K562 (cell line): Measurements from ENCODE around the gene IRF2BP2. TPM values are rescaled to one million over a fixed set of nuclear protein-coding genes. Genes with fewer than 3 reads are reported as not detected.

Experiments
- ATAC-seq: fragments of 200-7000 bp; cut with Tn5 transposase; 3 replicates; pipeline ENCODE4 v1.9.1; 2020; ENCODE audit warnings: moderate library complexity
- BruUV-seq: library from RNA; stranded (reverse); fragments of 400-500 nt; replicated peaks from 2 replicates; lab custom pipeline; 2021; lab: Mats Ljungman, UMichigan
- CTCF ChIA-PET: fragments of 300-600 bp; formaldehyde crosslinking; extraction: SDS; loops from one replicate; lab custom pipeline; 2021; ENCODE audit warnings: low intra/inter-chr PET ratio; lab: Yijun Ruan, JAX
- POLR2A ChIA-PET: fragments of 300-600, 350-650 bp; sonication (Branson Sonifier 250); formaldehyde crosslinking; extraction: SDS; loops from one replicate; lab custom pipeline; 2021; ENCODE audit warnings: antibody characterized with exemption, inconsistent platforms; lab: Yijun Ruan, JAX
- DNase-seq, 4 experiments: peaks; one replicate each; pipeline versions ENCODE4 v3.0.0 to v3.0.0-alpha.2; 2011 to 2018; ENCODE audit warnings: low spot score in 3 of 4, mixed read lengths in 3 of 4; ENCODE audit errors: extremely low read depth in 1 of 4
- FAIRE-seq: peaks from 2 replicates; lab custom pipeline; 2011; peaks lifted over from hg19 to GRCh38; lab: Jason Lieb, UNC
- H2AFZ ChIP-seq: 2 replicates; pipeline ENCODE4 v1.6.0; 2011; ENCODE audit warnings: low read depth, low read length, control low read depth, inconsistent platforms
- H3K27ac ChIP-seq: fragments of 200-600 bp; 3 replicates; pipeline ENCODE4 v1.8.0; 2011; ENCODE audit warnings: low read depth, mild to moderate bottlenecking, control low read depth, inconsistent platforms, low read length, moderate library complexity, mixed read lengths; ENCODE audit errors: extremely low read depth
- H3K27me3 ChIP-seq, 2 experiments: fragments of 300-600 bp in 1 of 2; 2 replicates in 1 of 2; 3 replicates in 1 of 2; pipeline versions ENCODE4 v1.6.0 to v1.8.0; 2011; ENCODE audit warnings: inconsistent platforms in 2 of 2, low read length in 2 of 2, mild to moderate bottlenecking in 1 of 2, mixed read lengths in 1 of 2, moderate library complexity in 1 of 2; ENCODE audit not compliant: control insufficient read depth in 2 of 2, insufficient read depth in 2 of 2
- H3K36me3 ChIP-seq: fragments of 300-600 bp; 3 replicates; pipeline ENCODE4 v1.8.0; 2011; ENCODE audit warnings: mild to moderate bottlenecking, low read length, inconsistent platforms; ENCODE audit not compliant: control insufficient read depth, insufficient read depth
- H3K4me1 ChIP-seq, 2 experiments: fragments of 200-600 bp in 1 of 2; replicated peaks in 1 of 2; 2 replicates in 1 of 2; 3 replicates in 1 of 2; pipeline versions ENCODE4 v1.5.1 to v1.8.0; 2011; ENCODE audit warnings: inconsistent platforms in 2 of 2, low read length in 2 of 2, mild to moderate bottlenecking in 1 of 2, mixed read lengths in 1 of 2, moderate library complexity in 1 of 2; ENCODE audit not compliant: control insufficient read depth in 2 of 2, insufficient read depth in 2 of 2
- H3K4me2 ChIP-seq: 2 replicates; pipeline ENCODE4 v1.6.1; 2011; ENCODE audit warnings: low read length, control low read depth, inconsistent platforms, mixed read lengths; ENCODE audit not compliant: insufficient read depth
- H3K4me3 ChIP-seq: fragments of 200-600 bp; sonication (generic), shearing (Covaris generic); 2 replicates; pipeline ENCODE4 v1.5.1; 2016; ENCODE audit warnings: control low read depth, inconsistent platforms
- H3K79me2 ChIP-seq: fragments of 200-600 bp; 3 replicates; pipeline ENCODE4 v1.8.0; 2011; ENCODE audit warnings: low read length, inconsistent platforms; ENCODE audit not compliant: control insufficient read depth, insufficient read depth
- H3K9ac ChIP-seq, 2 experiments: 2 replicates each; pipeline versions ENCODE4 v1.6.0 to v1.6.1; 2011; ENCODE audit warnings: low read depth in 2 of 2, low read length in 2 of 2, control low read depth in 1 of 2, inconsistent platforms in 1 of 2, mild to moderate bottlenecking in 1 of 2, mixed read lengths in 1 of 2; ENCODE audit not compliant: insufficient read depth in 1 of 2
- H3K9me1 ChIP-seq: one replicate; pipeline ENCODE4 v1.6.0; 2011; ENCODE audit warnings: inconsistent platforms, mild to moderate bottlenecking, low read length, moderate library complexity; ENCODE audit not compliant: control insufficient read depth, insufficient read depth
- H3K9me3 ChIP-seq: replicated peaks from 2 replicates; pipeline ENCODE4 v1.5.1; 2011; ENCODE audit warnings: low read depth, low read length, inconsistent platforms; ENCODE audit not compliant: control insufficient read depth, insufficient read depth
- H4K20me1 ChIP-seq: replicated peaks from 2 replicates; pipeline ENCODE4 v1.6.1; 2011; ENCODE audit warnings: low read length, inconsistent platforms, mixed read lengths; ENCODE audit not compliant: control insufficient read depth, insufficient read depth
- CBFB ChIP-seq: sonication (generic); formaldehyde crosslinking; IDR thresholded peaks from 2 replicates; pipeline ENCODE4 v1.4.0; 2020; ENCODE audit warnings: mild to moderate bottlenecking, missing genetic modification reagents
- CTBP1 ChIP-seq: fragments of 450-650 bp; IDR thresholded peaks from 2 replicates; pipeline ENCODE4 v1.6.1; 2016; ENCODE audit warnings: borderline replicate concordance
- ELF4 ChIP-seq: fragments of 450-650 bp; formaldehyde crosslinking; IDR thresholded peaks from 2 replicates; pipeline ENCODE4 v1.4.0; 2022; ENCODE audit warnings: missing genetic modification characterization
- FOSL1 ChIP-seq: fragments of 200-800 bp; sonication (Bioruptor generic); conservative IDR thresholded peaks from 2 replicates; pipeline ENCODE4 v1.6.1; 2016; ENCODE audit warnings: missing genetic modification characterization, missing compliant biosample characterization
- JUN ChIP-seq, 2 experiments: sonication (generic) in 1 of 2; formaldehyde crosslinking in 1 of 2; IDR thresholded peaks; 2 replicates each; pipeline versions ENCODE4 v1.6.1 to v1.8.0; 2012 to 2022; ENCODE audit warnings: borderline replicate concordance in 2 of 2, mild to moderate bottlenecking in 2 of 2, improper control_type of control experiment in 1 of 2, low read depth in 1 of 2, low read length in 1 of 2, missing genetic modification reagents in 1 of 2
- RCOR1 ChIP-seq, 2 experiments: IDR thresholded peaks; 2 replicates each; pipeline ENCODE4 v1.6.1; 2012; ENCODE audit warnings: low read depth in 2 of 2, low read length in 2 of 2, borderline replicate concordance in 1 of 2, improper control_type of control experiment in 1 of 2
- SP2 ChIP-seq: IDR thresholded peaks from 2 replicates; pipeline ENCODE4 v1.6.1; 2011; ENCODE audit warnings: mild to moderate bottlenecking, low read depth, low read length, moderate library complexity; ENCODE audit not compliant: poor library complexity, severe bottlenecking; ENCODE audit errors: extremely low read depth
- ZNF146 ChIP-seq: IDR thresholded peaks from one replicate; pipeline ENCODE4 v1.6.1; 2018; ENCODE audit warnings: missing compliant biosample characterization; ENCODE audit not compliant: unreplicated experiment
- WGBS: fragments of 100-300 bp; shearing (Covaris generic); methylation state at CpG from one replicate; pipeline ENCODE4 v1.1.6; 2016; ENCODE audit warnings: low coverage, mixed read lengths; ENCODE audit not compliant: insufficient coverage; ENCODE audit errors: missing lambda C conversion rate; 5-methylcytosine and 5-hydroxymethylcytosine counted together
- in situ Hi-C: fragments of 300-500 bp; cut with MboI; formaldehyde crosslinking; loops from 4 replicates; pipeline ENCODE4 v1.15.0; 2018; ENCODE audit warnings: inconsistent platforms, mixed read lengths
- intact Hi-C: fragments of 100-400 bp; cut with micrococcal nuclease; formaldehyde crosslinking; loops from 2 replicates; pipeline ENCODE4 v1.14.2; 2022
- polyA plus RNA-seq, 8 experiments: library from polyadenylated mRNA; depleted of rRNA in 4 of 8; stranded (reverse) in 5 of 8; unstranded in 3 of 8; fragments of >200 nt; fragmentation: Nextera tagmentation in 2 of 8; fragmentation: Illumina TruSeq in 1 of 8; extraction: Ambion mirVana in 2 of 8; extraction: Trizol in 1 of 8; gene quantifications; 2 replicates each; pipeline versions ENCODE4 v1.2.1 to v1.2.3, GENCODE V29; 2011 to 2014; ENCODE audit warnings: inconsistent platforms in 1 of 8, missing spikeins in 1 of 8
- total RNA-seq, 7 experiments: library from RNA; depleted of rRNA in 6 of 7; stranded (reverse); fragments of >200 nt in 6 of 7; fragmentation: Illumina TruSeq in 2 of 7; extraction: Trizol in 2 of 7; gene quantifications; 2 replicates each; pipeline versions ENCODE4 v1.2.1 to v1.2.3, GENCODE V29; 2011 to 2021; ENCODE audit warnings: low replicate concordance in 1 of 7
- TF ChIP-seq, protein P1 (sequence below), 2 experiments: fragments of 450-650 bp in 1 of 2; sonication (generic) in 1 of 2; formaldehyde crosslinking in 1 of 2; IDR thresholded peaks; 2 replicates each; pipeline versions ENCODE4 v1.7.1 to v1.9.0; 2016 to 2022; ENCODE audit warnings: inconsistent platforms in 1 of 2, mild to moderate bottlenecking in 1 of 2, missing genetic modification reagents in 1 of 2
- TF ChIP-seq, protein P2 (sequence below): sonication (generic); formaldehyde crosslinking; IDR thresholded peaks from 2 replicates; pipeline ENCODE4 v1.8.1; 2023; ENCODE audit warnings: mild to moderate bottlenecking, missing genetic modification reagents

The IRF2BP2 gene
- total and polyA plus RNA-seq, 9 of the 15 experiments (the other 6 are each of a cell fraction or from before 2014, with no cell fraction given), result 7.7 to 68.6 (median 22.1) TPM

DNA sequence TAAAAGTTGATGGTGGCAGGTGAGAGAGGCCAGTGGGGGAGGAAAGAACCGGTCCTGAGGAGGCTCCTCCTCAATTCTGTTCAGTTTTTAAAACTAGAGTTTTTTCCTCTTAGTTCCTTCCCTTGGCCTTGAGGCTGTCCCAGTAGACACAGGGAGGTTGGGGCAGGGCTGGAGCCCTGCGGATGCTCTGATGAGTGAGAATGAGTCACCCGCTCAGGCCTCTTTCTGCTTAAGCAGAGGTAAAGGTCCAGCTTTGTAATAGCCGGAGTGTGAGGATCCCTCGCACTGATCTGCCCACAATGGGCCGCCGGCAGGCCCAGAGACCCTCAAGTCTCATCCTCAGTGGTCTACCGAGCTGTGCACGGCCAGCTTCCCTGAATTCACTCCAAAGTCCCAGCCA is 49.6 kb upstream of the IRF2BP2 start:
- no peaks in the 10 kb centered on the region for H3K9me3 ChIP-seq
- no peak overlapping the region for H2AFZ ChIP-seq
- peaks cover 13 to 20% of the 10 kb centered on the region in 2 experiments for H3K4me1 ChIP-seq
- H3K79me2 ChIP-seq, result no peaks in the 10 kb centered on the region
- no peaks in the 10 kb centered on the region for H3K27me3 ChIP-seq
- H3K9ac ChIP-seq, result no peak overlapping the region
- ATAC-seq, result peak; percentile 43; the same call in 2 of the 3 replicates
- BruUV-seq, result no TSS peak
- 47% methylated on average over 9 of the region's 9 CpGs for WGBS
- H3K4me3 ChIP-seq, result no peak overlapping the region
- ChIA-PET POLR2A (interaction anchor here (0.6 to 3.1 kb wide), 4 partner anchors 9 to 216 kb away, joined by 3 to 15 read pairs (median 4); no protein-coding TSS in a partner anchor), CTCF (no interaction called here)
- intact Hi-C loops, result no loop called here
- no peaks in the 10 kb centered on the region for H4K20me1 ChIP-seq
- no peaks in the 10 kb centered on the region for H3K9me1 ChIP-seq
- no peak overlapping the region for H3K27ac ChIP-seq
- FAIRE-seq, result no peak
- H3K36me3 ChIP-seq, result no peaks in the 10 kb centered on the region
- in situ Hi-C loops, result no loop called here
- no peak overlapping the region for H3K4me2 ChIP-seq
- DNase-seq, result peak in 1 of 4 experiments; percentile 45
- TF ChIP-seq CTBP1, result 0 out of 2 replicates have a peak, but pooled peaks have one; percentile 17
- TF ChIP-seq FOSL1 (tag), result peak; percentile 88
- TF ChIP-seq SP2, result no peak
- peak; percentile 78 for TF ChIP-seq JUN (IDR thresholded peaks at IDR 0.05; ENCODE audit: borderline replicate concordance, low read depth, low read length)
- no peak for TF ChIP-seq JUN (CRISPR knock-in tag; IDR thresholded peaks at IDR 0.05; ENCODE audit: borderline replicate concordance)
- TF ChIP-seq RCOR1 (IDR thresholded peaks at IDR 0.05; ENCODE audit: borderline replicate concordance in 1 of 2, low read depth in 2 of 2, low read length in 2 of 2), result peak in 1 of 2 experiments; percentile 54; a peak in 1 of 4 replicates
- TF ChIP-seq, protein P1, sequence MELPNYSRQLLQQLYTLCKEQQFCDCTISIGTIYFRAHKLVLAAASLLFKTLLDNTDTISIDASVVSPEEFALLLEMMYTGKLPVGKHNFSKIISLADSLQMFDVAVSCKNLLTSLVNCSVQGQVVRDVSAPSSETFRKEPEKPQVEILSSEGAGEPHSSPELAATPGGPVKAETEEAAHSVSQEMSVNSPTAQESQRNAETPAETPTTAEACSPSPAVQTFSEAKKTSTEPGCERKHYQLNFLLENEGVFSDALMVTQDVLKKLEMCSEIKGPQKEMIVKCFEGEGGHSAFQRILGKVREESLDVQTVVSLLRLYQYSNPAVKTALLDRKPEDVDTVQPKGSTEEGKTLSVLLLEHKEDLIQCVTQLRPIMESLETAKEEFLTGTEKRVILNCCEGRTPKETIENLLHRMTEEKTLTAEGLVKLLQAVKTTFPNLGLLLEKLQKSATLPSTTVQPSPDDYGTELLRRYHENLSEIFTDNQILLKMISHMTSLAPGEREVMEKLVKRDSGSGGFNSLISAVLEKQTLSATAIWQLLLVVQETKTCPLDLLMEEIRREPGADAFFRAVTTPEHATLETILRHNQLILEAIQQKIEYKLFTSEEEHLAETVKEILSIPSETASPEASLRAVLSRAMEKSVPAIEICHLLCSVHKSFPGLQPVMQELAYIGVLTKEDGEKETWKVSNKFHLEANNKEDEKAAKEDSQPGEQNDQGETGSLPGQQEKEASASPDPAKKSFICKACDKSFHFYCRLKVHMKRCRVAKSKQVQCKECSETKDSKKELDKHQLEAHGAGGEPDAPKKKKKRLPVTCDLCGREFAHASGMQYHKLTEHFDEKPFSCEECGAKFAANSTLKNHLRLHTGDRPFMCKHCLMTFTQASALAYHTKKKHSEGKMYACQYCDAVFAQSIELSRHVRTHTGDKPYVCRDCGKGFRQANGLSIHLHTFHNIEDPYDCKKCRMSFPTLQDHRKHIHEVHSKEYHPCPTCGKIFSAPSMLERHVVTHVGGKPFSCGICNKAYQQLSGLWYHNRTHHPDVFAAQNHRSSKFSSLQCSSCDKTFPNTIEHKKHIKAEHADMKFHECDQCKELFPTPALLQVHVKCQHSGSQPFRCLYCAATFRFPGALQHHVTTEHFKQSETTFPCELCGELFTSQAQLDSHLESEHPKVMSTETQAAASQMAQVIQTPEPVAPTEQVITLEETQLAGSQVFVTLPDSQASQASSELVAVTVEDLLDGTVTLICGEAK (IDR thresholded peaks at IDR 0.05), result no peak
- TF ChIP-seq, protein P1 (CRISPR knock-in tag; IDR thresholded peaks at IDR 0.05), result no peak
- no peak for TF ChIP-seq CBFB (CRISPR knock-in tag)
- TF ChIP-seq ZNF146 (CRISPR knock-in tag), result no peak
- TF ChIP-seq ELF4 (CRISPR knock-in tag), result no peak
- TF ChIP-seq, protein P2, sequence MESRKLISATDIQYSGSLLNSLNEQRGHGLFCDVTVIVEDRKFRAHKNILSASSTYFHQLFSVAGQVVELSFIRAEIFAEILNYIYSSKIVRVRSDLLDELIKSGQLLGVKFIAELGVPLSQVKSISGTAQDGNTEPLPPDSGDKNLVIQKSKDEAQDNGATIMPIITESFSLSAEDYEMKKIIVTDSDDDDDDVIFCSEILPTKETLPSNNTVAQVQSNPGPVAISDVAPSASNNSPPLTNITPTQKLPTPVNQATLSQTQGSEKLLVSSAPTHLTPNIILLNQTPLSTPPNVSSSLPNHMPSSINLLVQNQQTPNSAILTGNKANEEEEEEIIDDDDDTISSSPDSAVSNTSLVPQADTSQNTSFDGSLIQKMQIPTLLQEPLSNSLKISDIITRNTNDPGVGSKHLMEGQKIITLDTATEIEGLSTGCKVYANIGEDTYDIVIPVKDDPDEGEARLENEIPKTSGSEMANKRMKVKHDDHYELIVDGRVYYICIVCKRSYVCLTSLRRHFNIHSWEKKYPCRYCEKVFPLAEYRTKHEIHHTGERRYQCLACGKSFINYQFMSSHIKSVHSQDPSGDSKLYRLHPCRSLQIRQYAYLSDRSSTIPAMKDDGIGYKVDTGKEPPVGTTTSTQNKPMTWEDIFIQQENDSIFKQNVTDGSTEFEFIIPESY (CRISPR knock-in tag), result no peak
